ENCODE results near the gene DSCAM.

DNA sequence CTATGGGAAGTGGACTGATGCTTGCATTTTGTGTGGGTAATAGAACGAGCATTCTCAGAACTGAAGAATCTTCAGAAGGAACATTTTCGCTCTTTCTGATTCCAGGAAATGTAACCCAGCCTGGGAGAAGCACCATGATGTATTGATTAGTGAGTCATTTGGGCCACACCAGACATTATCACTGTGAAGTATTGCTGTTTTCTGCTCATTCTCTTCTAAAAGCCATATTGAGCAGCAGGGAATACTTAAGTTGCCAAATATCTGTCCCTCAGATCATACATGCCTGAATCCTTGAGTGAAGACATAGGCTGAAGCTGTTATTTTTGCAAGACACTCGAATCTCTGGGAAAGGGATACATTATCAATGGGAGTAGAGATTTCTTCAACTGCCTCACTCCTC is 766.6 kb downstream of the DSCAM start:
- TF ChIP-seq, protein P1, sequence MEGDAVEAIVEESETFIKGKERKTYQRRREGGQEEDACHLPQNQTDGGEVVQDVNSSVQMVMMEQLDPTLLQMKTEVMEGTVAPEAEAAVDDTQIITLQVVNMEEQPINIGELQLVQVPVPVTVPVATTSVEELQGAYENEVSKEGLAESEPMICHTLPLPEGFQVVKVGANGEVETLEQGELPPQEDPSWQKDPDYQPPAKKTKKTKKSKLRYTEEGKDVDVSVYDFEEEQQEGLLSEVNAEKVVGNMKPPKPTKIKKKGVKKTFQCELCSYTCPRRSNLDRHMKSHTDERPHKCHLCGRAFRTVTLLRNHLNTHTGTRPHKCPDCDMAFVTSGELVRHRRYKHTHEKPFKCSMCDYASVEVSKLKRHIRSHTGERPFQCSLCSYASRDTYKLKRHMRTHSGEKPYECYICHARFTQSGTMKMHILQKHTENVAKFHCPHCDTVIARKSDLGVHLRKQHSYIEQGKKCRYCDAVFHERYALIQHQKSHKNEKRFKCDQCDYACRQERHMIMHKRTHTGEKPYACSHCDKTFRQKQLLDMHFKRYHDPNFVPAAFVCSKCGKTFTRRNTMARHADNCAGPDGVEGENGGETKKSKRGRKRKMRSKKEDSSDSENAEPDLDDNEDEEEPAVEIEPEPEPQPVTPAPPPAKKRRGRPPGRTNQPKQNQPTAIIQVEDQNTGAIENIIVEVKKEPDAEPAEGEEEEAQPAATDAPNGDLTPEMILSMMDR (IDR thresholded peaks at IDR 0.05) = no peak
- no peak for TF ChIP-seq POLR2A (IDR thresholded peaks at IDR 0.05)
